HG03159 (cell line): ENCODE measurements around the gene UBL4B.

Experiments used
- ATAC-seq: cut with Tn5 transposase; IDR thresholded peaks from one replicate; pipeline ENCODE4 v1.9.1; 2021; ENCODE audit warnings: mild to moderate bottlenecking, moderate library complexity; ENCODE audit not compliant: unreplicated experiment

Gene UBL4B

GRCh38 chr1:110112656-110113055, 413 bp downstream of the UBL4B start:
- ATAC-seq = no peak

GRCh38 chr1:110113551-110113950, 1.3 kb downstream of the UBL4B start:
- no peak for ATAC-seq

GRCh38 chr1:110114173-110114572, 1.9 kb downstream of the UBL4B start:
- ATAC-seq = no peak

GRCh38 chr1:110114784-110115183, 2.5 kb downstream of the UBL4B start:
- no peak for ATAC-seq

DNA sequence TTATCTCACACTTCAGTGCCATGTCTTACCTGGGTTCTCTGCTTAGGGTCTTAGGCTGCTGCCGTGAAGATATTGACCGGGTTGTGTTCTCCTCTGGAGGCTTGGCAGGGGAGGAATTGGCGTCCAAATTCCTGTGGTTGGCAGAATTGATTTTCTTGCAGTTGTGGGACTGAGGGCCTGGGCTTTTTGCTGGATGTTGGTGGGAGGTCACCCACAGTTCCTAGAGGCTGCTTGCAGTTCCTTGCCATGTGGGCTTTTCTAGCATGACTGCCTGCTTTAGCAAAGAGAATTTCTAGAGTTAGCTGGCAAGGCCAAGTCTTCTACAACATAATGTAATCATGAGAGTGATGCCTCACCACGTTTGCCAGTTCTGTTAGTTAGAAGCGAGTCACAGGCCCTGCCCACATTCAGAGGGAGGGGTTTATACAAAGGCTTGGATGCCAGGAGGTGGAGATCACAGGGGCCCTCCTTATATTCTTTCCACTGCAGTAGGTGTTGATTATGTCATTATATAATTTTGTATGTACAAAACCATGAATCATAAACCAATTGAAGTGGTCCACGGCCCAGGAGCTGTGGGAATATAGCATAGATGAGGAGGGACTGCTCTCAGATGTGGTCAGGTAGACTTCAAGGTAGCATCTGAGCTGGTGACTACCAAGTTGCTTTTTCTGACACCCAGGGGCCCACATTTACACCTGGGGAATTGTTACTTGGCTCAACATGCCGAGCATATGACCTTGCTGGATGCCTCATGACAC, 6.6 kb downstream of the UBL4B start:
- ATAC-seq = no peak

GRCh38 chr1:110119843-110120242, 7.6 kb downstream of the UBL4B start:
- no peak for ATAC-seq

- no peak for ATAC-seq
Measured at GRCh38 chr1:110120960-110121561, 8.8 kb downstream of the UBL4B start.

GRCh38 chr1:110123224-110123623, 11.0 kb downstream of the UBL4B start:
- no peak for ATAC-seq

DNA sequence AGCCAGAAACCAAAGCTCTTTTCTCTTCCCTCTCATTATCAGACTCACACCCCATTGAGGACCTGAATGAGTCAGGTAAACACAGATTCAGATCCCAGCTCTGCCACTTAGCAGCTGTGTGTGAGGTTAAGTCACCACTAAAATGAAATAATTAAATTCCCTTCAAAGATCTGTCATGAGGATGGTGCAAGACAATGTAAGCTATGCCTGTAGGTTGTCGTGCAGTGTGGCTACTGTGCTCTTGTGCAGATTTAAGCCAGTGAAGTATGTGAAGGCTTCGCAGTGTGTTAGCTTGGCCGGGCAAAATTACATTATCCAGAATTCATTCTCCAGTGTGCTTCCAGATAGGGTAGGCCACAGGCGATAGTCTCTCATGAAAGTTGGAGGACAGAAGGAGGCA, 13.6 kb downstream of the UBL4B start:
- no peak for ATAC-seq

GRCh38 chr1:110130113-110130591, 17.9 kb downstream of the UBL4B start:
- no peak for ATAC-seq

DNA sequence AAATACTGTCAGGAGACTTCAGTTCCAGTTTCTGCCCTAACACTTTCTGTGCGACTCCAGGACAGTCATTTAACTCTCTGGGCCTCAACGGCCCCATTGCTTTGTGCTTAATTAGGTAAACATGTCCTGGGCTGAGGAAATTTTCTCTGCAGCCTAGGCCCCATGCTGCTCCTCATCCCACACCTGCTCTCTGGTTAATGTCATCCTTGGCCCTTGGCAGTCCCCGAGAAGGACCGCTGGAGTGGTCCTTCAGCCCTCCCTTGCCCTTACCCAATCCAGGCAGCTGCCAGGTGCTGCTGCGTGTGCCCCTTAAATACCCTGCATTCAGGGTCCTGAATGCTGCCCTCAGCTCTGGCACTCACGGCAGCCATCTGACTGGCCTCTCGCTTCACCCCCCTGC, 18.7 kb downstream of the UBL4B start:
- ATAC-seq = no peak

- ATAC-seq = no peak
Measured at GRCh38 chr1:110132682-110133081, 20.4 kb downstream of the UBL4B start.

DNA sequence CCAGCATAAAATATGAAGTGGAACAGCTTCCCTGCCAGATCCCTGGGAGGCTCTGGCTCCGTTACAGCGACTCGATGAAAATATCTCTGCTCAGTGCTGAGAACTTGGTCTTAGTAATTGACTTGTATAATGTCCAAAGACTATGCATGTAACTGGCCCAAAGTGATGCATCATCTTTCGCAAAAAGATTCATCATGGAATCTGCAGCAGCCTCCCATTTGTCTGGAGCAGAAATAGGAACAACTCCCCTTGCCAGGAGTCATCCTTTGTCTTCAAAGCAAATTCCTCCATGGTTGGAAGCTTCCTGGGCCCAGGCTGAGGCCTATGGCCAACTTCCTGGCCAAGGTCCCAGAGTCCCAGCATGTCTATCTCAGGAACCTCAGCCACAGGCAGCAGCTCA, 21.2 kb downstream of the UBL4B start:
- ATAC-seq = no peak

GRCh38 chr1:110134050-110134595, 21.9 kb downstream of the UBL4B start:
- ATAC-seq = no peak

DNA sequence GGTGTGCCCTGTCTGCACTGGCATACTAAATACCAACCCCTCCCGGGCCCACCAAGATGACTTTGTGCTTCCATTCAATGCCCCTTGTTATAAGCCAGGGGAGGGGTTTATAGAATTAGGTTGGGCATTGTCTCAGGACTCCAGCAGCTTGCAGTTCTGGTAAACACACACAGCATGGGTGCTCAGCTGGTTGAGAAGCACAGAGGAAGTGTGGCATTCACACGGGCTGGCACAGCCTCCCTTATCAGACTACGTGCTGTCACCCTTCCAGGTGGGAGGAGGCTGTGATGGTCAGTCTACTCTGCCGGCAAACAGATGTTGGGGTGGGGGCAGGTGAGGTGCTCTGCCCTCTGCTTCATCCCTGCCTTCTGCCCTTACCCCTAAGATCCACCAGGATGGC, 23.0 kb downstream of the UBL4B start:
- ATAC-seq = no peak

DNA sequence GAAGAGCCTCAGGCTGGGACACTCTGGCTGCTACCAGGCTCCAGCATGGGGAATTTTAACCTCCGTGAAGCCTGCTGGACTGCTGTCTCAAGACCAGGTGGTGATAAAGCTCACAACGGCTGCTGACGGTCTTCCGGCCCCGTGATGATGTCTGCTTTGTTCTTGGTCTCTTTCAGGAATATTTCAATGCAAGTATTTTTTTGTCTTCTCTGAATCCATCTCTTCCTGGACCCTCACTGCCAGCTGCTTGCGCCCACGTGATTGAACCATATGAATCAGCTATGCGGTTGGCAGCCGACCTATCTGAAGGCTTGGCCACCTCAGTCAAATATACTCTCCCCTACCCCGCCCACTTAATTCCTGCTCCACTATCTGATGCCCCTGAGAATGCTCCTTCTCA, 23.4 kb downstream of the UBL4B start:
- no peak for ATAC-seq

DNA sequence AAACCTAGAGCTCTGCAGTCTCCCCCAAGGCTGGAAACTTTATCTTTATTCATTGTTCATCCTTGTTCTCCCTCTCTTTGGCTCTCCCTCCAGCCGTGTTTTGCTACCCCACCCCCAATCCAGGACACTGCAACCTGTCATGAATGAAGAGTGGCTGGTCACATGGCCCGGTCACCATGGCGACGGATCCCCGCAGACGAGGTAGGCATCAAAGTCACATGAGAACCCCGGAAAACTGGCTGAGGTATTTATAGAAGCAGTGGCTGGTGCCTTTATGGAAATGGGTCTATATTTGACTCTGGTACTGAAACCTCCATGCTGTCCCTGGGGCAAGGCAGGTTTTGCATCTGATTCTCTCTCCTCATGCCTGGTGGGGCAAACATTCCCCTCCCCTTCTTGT, 24.7 kb downstream of the UBL4B start:
- ATAC-seq = no peak

GRCh38 chr1:110138956-110139355, 26.7 kb downstream of the UBL4B start:
- no peak for ATAC-seq

GRCh38 chr1:110144366-110144765, 32.1 kb downstream of the UBL4B start:
- ATAC-seq = no peak

DNA sequence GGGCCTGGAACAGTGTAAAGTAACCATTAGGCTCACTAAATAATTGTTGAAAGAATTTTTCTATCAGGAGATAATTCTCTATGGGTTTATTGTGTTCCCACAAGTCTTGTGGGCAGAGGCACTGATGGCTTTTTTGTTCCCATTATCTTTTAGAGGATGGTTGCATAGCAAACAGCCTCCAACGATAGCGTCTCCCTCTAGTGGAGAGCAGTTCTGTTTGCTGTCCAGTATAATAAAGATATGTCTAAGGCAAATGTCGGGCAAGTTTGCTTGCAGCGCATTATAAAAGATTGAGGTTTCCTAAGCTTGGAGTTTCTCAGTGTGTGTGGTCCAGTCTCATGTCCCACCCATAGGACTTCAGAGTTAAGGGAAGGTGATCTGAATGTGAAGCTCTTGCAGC, 36.7 kb downstream of the UBL4B start:
- ATAC-seq = no peak

GRCh38 chr1:110150330-110151174, 38.3 kb downstream of the UBL4B start, which contains the start of gene SLC6A17:
Gene SLC6A17, plus strand, starts transcription at chr1:110150494. Its CDS starts 16,436 bp downstream, at chr1:110166930.
- ATAC-seq = no peak
